NCI-H345 (cell line): ENCODE results near the gene RAB8B.
A peak's percentile ranks its signal among the peaks of the same experiment; 100 is the strongest.

ENCODE experiments used
- DNase-seq: peaks from one replicate; lab custom pipeline; 2025; lab: John Stamatoyannopoulos, UW

The RAB8B gene

DNA sequence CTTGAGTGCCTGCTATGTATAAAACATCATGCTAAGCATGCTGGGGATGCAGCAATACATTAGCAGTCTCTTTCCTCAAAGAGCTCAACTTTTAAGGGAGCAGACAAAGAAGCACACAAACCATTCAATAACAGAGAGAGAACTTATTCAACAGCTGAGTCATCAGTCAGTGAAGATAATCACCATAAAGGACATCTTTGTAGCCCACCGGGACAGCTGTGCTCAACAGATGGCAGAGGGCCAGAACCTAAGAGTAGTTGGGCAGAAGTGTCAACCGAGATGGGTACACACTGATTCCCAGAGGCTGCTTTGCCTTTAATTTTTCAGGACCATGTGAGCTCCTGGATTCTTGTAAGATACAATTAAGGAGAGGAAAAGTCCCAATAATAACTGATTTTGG lies 4.2 kb upstream of the RAB8B start:
- peak; percentile 30 for DNase-seq

DNA sequence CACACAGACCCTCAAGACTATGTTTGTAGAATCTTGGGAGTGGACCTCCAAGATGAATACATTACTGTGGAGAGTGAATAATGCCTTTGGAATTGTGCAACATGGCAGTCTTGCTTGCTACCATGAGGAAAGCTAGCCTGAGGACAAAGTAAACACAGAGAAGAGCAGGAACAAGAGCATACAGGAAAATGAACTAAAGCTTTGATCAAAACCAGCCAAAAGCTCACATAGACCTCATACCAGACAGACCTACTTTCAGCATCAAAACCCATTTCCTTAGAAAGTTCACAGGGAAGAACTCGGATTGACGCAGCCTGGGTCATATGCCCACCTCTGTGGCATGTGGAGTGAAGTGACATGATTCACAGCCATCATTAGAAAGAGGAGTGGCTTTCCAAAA lies 3.3 kb upstream of the RAB8B start:
- DNase-seq = no peak

DNA sequence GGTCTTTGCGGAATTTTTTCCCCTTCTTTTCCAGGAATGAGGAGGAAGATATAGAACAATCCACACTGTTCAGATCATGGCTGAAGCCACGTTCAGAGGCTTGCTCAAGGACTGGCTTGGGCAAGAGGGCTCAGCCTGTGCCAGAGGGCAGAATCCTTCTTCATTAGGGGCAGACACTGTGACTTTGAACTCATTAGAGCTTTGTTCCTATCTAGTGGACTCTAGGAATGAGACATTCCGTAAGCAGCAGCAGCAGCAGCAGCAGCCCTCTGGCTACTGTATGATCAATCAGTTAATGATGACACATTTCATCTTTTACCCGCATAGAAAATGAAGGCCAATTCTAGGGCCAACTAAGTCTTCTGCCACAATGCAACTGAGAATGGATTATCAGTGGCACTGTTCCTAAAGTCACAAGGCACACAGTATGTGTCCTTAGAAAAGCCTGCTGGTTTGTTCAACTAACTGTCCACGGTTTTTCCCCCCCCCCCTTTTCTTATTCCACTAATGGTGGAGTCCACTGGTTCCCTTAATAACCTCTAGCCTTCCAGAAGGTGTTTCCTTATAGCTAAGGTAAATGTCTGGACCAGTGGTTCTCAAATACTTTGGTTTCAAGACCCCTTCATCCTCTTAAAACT lies 1.7 kb upstream of the RAB8B start:
- no peak for DNase-seq

DNA sequence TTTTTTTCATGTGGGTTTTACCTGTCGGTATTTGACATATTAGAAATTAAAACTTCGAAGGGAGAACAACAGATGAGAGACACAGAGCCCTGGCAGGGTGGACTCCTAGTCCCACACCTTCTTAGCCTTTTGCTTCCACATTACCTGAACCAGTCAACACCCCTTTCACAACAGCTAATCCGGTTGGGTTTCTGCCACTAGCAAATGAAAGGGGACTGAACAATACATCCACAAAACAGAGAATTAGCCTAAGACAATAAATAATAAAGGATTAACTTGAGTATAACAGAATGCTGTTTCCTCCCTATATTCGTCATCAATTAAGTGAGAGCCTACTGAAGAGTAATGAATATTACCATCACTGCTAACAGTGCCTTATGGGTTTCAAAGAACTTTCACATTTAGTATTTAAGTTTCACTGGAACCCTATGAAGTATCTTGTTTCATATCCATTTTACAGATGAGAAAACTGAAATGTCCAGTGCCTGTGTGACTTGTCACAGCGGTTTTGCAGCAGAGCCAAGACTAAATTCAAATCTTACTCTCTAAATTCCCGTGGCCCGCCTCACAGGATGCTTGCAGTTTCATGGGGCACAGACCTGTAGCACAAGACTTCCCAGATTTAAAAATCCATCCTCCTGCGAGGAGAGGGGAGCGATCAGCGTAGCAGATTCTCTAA lies 1.0 kb upstream of the RAB8B start:
- DNase-seq = no peak

DNA sequence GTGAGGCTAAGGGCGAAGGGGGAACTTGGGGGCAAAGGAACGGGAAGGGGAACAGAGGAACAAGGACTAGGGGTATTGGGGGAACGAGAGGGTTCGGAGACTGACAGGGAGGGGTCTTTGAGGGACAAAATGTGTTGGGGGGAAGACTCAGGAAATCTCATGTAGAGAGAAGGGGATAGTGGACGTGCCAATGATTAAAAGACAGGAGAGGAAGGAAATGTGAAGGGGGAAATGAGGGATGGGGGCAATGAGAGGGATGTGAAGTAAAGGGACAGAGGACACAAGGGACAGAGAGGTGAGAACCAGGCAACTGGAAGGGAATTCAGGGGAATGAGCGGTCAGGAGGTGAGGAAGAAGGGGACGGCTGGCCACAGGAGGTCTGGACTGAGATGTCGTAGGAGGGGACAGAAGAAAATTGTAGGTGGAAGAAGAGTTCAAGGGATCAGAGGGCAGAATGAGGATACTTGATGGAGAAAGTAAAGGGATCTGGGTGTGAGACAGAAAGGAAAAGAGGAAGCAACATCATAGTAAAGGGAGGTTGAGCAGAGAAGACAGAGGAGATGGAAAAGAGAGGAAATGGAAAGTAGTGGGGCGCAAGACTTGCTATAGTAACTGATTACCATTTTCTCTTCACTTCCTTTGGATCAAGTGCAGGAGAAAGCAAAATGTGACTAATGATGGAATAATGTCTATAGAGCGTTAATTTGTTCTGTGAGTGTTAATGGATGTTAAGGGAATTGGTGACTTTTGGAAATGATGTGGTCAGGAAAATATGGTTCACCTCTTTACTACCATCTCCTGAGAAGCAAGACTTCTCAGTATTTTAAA lies 749 bp downstream of the RAB8B start:
- DNase-seq = no peak

DNA sequence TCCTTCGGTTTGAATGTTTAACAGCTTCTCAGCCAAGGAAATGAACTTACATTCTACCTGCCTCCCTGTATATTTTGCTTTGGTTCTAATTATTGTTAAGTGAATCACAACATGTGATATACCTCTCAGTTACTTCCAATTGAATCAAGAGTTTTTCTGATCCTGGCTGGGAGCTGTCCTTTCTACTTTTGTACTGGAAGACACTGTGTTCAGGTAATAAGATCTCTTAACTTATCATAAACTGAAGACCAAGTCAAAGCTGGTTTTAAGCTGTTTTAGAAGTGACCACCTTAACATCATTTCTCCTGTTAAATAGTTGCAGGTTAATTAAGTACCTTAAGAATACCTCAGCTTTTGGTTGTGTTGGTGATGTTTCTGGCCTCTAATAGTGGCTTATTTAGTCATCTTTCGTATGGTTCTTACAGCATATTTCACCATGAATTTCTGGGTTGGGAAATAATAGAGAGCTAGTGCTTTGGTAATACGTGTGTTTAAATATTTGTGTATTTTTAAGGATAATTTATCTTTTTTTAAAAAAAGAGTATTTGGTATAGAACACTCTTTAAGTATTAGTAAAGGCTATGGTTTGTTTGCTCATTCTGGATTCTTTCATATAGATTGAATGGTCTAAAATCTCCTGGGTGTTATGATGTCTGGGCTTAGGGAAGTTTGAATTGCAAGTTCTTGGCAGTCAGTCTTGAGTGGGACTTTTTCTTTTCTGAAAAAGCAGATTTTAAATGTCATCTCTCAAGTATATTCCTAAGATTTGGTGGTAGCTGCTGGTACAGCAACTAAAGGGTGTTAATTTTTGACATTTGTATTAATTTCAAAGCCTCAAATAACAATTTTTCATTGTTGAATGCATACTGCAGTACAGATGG lies 1.6 kb downstream of the RAB8B start:
- no peak for DNase-seq

DNA sequence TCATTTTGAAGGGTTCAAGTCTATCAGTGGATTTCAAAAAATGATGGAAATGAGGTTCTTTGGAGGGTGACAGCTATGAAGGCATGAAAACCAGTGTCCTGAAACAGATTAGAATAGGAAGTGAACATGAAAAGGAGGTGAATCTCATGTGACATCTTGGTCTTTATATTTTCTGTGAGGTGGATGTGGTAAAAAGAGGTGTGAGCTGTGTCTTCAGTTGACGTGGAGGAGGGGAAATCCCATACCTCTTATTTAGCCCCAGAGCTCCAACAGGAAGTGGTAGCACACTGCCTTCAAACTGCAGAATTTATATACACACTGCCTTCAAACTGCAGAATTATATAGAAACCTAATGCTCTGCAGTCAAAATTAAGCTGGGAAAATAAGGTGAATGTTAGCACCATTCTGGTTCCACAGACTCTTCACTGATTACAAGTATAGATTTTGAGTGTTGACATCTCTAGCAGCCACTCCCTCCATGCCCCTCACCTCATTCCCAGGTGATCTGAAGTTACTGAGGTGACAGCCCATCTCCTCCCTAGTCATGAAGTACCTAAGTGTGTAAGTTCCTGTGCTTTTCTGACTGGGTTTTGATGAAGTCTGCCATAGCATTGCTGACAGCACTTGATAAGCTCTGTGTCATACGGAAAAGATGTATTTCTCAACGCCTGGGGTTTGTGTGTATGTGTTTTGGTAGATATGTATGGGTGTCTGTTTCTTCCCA lies 2.7 kb downstream of the RAB8B start:
- DNase-seq = no peak

DNA sequence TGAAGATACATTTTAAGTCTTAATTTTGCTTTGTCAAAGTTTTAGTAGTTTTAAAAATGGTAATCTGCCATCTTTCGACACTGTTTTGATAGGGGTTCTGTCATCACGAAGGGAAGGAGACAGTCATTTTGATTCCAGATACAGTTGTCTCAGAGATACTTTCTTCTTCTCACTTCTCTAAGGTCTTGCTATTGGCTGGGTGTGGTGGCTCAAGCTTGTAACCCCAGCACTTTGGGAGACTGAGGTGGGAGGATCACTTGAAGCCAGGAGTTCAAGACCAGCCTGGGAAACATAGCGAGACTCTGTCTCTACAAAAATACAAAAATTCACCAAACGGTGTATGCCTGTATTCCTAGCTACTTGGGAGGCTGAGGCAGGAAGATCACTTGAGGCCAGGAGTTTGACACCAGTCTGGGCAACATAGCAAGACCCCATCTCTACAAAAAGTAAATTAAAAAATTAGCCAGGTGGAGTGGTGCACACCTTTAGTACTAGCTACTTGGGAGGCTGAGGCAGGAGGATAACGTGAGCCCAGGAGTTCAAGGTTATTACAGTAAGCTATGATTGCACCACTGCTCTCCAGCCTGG lies 3.3 kb downstream of the RAB8B start:
- DNase-seq = no peak

DNA sequence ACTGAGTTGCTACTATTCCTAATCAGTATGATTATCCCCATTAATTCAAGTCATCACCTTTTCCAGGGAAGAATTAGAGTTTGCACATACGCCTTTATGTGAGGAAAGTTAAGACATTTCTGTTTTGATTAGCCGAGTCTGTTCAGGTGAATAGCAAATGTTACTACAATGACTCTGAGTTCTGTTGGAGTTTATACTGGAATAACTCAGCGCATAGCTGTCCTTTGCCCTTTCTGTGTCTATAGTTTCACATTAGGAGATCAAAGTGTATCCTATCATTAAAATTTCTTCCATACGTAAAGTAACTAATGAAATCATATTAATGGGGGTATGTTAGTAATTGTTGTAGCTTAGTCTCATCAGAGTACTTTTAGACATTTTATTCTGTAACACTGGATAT lies 4.9 kb downstream of the RAB8B start:
- DNase-seq = no peak

DNA sequence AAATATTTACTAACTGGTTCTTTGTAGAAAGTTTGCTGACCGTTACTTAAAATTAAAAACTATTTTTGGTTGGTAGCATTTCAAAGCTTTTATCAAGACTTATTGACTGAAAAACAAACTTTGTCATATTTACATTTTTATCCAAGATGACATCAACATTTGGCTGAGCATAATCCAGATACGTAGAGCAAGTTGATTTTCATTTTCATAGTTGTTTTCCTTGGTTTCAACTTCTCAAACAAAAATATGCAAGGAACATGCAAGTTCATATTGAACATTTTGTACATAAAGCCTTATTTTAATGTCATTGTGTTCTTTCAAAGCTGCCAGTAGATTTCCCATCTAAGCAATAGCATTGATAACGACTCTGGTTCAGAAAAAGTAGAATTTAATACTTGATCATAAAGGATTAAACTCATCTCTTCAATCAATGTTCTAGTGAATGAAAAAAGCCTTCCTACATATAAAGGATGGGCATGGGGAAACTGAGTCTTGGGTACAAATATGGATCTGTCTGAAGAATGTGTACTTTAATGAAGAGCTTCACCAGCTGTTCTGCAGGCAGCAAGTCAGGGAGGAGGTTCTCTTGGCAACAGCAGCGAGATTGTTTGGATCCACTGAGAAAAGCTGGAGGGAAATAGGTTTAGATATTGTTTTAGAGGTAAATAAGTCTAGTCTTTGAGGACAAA lies 5.6 kb downstream of the RAB8B start:
- no peak for DNase-seq

DNA sequence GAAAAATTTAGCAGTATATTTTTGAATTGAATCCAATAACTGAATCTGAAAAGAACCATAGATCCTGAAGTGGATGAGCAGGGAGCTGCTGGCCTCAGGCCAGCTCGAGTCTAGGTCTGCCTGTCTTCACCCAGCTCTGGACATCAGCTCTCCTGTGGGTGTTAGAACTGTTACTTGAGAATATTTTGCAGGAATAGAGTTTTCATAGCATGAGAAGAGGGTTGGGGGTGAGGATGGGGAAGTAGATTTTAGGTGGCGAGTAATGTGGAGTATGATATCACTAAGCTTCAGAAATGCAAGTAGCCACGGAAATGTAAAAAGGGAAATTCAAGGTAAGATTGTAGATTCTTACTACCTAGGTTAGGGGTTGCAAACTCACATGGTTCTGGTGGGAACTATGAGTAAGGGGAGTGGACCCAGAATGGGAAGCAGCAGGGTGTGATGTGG lies 6.2 kb downstream of the RAB8B start:
- DNase-seq = peak; percentile 18

DNA sequence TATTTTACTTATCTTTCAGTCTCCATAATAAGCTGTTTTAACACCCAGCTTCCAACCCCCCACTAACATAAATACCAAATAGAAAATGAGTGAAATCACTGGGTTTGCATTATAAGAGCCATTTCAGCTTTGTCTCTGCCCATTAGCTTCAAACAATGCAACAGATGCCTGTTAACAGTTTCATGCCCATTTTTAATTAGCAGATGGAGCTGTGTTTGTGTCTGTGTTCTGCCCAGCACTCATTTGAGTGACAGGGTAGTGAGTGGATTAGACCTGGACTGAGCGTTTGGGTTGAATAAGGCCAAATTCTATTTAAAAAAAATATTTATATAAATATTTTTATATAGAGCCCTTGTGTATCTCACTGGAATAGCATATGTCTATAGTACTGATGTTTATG lies 7.4 kb downstream of the RAB8B start:
- no peak for DNase-seq

DNA sequence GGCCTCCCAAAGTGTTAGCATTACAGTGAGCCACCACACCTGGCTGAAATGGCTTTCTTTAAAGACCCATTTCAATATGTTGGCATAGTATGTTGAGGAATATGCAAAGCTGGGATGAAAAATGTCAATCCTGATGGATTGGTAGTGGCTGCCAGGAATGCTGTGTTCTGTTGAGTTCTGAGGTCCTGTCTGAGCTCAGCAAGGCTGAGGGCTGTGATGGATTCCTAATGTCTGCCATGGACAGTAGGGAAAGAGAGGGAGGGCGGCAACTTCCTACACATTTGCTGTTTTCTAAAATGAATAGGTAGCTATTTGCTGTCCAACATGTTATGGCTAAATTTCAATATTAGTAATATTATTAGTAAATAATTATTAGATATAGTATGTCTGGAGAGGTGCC lies 8.2 kb downstream of the RAB8B start:
- no peak for DNase-seq

DNA sequence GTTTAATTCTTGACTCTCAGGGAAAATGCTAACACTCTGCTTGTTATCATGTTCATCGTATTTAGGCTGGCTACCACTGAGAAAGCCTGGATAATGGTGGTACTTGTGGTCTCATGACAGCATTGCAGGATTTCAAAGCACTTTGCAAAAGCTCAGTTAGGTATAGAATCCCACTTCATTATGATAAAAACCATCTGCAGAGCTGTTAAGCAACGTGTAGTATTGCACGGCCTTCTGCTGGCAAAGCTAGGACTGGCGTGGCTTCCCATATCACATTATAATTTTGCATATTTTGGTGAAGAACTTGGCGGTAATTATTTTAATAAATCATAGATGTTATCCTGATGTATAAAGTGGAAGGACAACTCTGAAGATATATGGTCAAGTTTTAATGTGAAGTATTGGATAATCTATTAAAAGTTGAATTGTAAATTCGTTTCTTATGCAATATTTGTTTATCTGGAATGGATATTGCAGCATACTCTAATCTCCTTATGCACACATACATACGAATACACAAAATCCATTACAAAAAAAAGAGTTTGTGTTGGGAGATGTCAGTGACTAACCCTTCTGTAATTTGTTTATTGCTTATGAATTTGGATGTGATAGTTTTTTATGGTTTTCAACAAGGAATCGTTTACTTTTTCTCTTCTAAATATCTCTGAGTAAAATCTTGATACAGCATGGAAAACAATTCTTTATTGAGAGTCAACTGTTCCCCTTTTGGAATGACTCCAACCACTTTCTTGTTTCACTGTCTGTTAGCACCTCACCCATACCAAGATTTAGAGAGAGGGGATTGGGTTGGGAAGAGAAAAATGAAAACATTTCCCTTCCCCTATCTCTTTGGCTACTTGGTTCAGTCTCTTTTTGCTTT lies 9.2 kb downstream of the RAB8B start:
- DNase-seq = no peak

DNA sequence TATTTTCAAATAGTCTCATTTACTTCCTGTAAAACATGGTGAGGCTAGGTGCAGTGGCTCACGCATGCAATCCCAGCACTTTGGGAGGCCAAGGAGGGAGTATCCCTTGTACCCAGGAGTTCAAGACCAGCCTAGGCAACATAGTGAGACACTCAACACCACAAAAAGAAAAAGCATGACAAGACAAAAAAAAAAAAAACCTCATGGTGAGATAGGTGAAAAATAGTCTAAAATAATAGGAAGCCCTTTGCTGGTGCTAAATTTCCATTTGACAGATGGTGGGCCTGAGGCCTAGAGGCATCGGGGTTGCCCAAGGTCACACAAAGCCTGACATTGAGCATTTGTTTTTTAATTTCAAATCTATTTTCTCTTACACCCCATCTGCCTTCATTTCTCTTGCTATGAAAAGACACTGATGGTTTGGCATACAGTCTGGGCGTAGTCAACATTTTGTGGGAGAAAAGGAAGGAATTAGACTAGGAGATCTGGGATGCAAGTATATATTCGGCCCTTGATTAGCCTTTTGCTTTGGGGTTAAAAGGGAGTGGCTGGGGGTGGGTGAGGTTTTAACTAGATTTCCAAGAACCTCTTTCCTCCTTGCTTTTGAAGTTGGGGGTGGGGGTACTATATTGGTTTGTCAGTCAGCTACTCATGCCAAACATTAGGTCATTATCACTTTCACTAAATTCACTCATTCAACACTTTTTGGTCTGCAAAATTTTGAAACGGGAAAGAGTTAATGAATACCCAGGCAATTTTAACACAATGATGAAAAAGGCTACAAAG lies 11.3 kb downstream of the RAB8B start:
- no peak for DNase-seq

DNA sequence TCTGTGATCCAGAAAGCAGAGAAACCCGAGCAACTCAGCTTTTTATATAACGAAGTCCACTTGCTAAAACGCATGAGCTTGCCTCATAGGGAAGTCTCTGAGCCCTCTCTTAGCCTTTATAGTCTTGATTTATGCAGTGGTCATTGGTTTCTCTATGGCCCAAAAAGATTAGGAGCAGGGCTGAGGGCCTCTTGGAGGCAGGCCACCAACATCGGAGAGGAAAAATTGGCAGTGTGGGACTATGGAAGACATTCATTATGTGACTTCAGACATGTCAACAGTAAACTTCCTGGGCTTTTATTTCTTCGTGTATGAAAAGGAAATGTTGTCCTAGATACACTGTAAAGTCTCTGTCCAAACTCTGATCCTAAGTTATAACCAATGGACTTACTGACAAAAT lies 13.5 kb downstream of the RAB8B start:
- DNase-seq = no peak

DNA sequence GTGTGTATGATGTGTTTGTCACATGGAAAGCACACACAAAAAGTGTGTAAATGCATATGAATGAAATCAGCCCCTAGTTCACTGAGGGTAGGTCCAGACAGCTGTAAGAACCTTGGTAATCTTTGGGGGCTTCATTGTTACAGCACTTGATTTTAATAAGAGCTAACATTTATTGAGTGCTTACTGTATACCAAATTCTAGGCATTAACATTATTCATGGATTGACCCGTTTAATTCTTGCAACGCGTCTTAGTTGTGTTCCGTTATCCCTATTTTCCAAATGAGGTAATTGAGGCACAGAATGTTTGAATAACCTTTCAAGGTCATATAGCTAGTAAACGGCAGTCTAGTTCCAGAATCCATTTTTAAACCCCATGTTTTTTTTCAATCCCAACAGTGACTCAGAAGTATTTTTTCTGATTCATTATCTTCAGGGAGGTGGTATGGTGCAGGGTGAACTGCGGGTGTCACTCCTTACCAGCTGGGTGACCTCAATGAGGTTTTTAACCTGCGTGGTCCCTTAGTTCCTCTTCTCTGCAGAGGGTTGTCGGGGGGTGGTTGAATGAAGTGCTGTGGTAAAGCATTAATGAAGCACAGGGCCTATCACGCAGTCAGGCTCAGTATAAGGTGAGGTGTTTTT lies 14.2 kb downstream of the RAB8B start:
- no peak for DNase-seq

DNA sequence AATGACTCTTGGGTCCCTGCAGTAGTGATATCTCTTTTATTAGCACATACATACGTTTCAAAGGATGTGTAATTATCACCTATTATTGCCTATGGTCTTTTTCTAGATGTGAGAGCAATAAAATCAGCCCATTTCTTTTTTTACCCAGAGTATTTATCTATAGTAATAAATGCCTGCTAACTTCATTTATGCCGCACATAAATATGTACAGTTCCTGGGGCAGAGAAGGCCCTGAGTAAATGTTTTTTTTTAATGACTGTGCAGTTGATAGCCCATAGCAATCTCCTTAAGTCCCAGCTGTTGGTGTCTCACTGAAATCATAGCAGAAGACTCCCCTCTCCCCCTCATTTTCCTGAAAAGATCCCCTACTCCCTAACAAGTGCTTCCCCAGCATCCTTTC lies 16.7 kb downstream of the RAB8B start:
- no peak for DNase-seq
